GM12878 (cell line): ENCODE results near the gene ATXN1. TPM values are rescaled to one million over a fixed set of nuclear protein-coding genes. Genes with fewer than 3 reads are reported as not detected.

ENCODE experiments used
- BHLHE40 ChIP-seq, 2 experiments: fragments of 450-650 bp in 1 of 2; IDR thresholded peaks; 2 replicates each; pipeline ENCODE4 v1.6.1; 2011 to 2017; ENCODE audit warnings: low read depth in 2 of 2, borderline replicate concordance in 1 of 2, improper control_type of control experiment in 1 of 2, low read length in 1 of 2, mild to moderate bottlenecking in 1 of 2
- ESRRA ChIP-seq: IDR thresholded peaks from 2 replicates; pipeline ENCODE4 v1.6.1; 2012; ENCODE audit warnings: mild to moderate bottlenecking, low read length, improper control_type of control experiment
- EZH2 ChIP-seq: IDR thresholded peaks from 2 replicates; pipeline ENCODE4 v1.6.1; 2012; ENCODE audit warnings: low read depth, mild to moderate bottlenecking, control low read depth, inconsistent platforms, low read length, borderline replicate concordance; ENCODE audit not compliant: control insufficient read depth
- IRF4 ChIP-seq: IDR thresholded peaks from 2 replicates; pipeline ENCODE4 v1.6.1; 2011; ENCODE audit warnings: low read depth, low read length
- MTA2 ChIP-seq: fragments of 450-650 bp; IDR thresholded peaks from 2 replicates; pipeline ENCODE4 v1.6.1; 2016; ENCODE audit warnings: low read depth, mild to moderate bottlenecking, moderate library complexity
- MYC ChIP-seq: IDR thresholded peaks from 2 replicates; pipeline ENCODE4 v1.6.1; 2011; ENCODE audit warnings: mild to moderate bottlenecking, low read length, moderate library complexity, inconsistent platforms; ENCODE audit not compliant: insufficient read depth, insufficient replicate concordance, insufficient read length, severe bottlenecking
- NFYB ChIP-seq: IDR thresholded peaks from 2 replicates; pipeline ENCODE4 v1.6.1; 2011; ENCODE audit warnings: low read depth, mild to moderate bottlenecking, low read length, improper control_type of control experiment, moderate library complexity; ENCODE audit not compliant: insufficient read depth
- POU2F2 ChIP-seq: IDR thresholded peaks from 3 replicates; pipeline ENCODE4 v1.6.1; 2011; ENCODE audit warnings: low read depth, mild to moderate bottlenecking, low read length, borderline replicate concordance
- ZNF384 ChIP-seq: IDR thresholded peaks from 2 replicates; pipeline ENCODE4 v1.6.1; 2012; ENCODE audit warnings: low read depth, mild to moderate bottlenecking, low read length, improper control_type of control experiment, borderline replicate concordance
- polyA plus RNA-seq, 11 experiments: library from polyadenylated mRNA; depleted of rRNA in 4 of 11; unstranded in 6 of 11; stranded (reverse) in 5 of 11; fragments of >200 nt; fragmentation: Nextera tagmentation in 4 of 11; fragmentation: Illumina TruSeq in 1 of 11; extraction: Ambion mirVana in 4 of 11; extraction: Trizol in 1 of 11; gene quantifications; 1 replicate in 1 of 11; 2 replicates in 10 of 11; pipeline versions ENCODE4 v1.2.1 to v1.2.3, GENCODE V29; 2011 to 2016; ENCODE audit warnings: inconsistent platforms in 2 of 11, missing spikeins in 2 of 11, low read depth in 1 of 11
- total RNA-seq, 4 experiments: library from RNA; depleted of rRNA in 3 of 4; stranded (reverse); fragments of >200 nt in 3 of 4; fragmentation: Illumina TruSeq in 1 of 4; extraction: Trizol in 1 of 4; gene quantifications; 2 replicates each; pipeline versions ENCODE4 v1.2.1 to v1.2.3, GENCODE V29; 2013 to 2021
- TF ChIP-seq, protein P1 (sequence below): fragments of 450-650 bp; formaldehyde crosslinking; IDR thresholded peaks from 2 replicates; pipeline ENCODE4 v1.5.0; 2022; ENCODE audit warnings: mild to moderate bottlenecking, missing genetic modification characterization
- TF ChIP-seq, protein P2 (sequence below): IDR thresholded peaks from 2 replicates; pipeline ENCODE4 v1.6.1; 2012; ENCODE audit warnings: low read depth, low read length, improper control_type of control experiment
- TF ChIP-seq, protein P3 (sequence below): fragments of 450-650 bp; formaldehyde crosslinking; IDR thresholded peaks from 2 replicates; pipeline ENCODE4 v1.4.0; 2022; ENCODE audit warnings: mild to moderate bottlenecking, moderate library complexity
- TF ChIP-seq, protein P4 (sequence below): IDR thresholded peaks from 2 replicates; pipeline ENCODE4 v1.6.1; 2012; ENCODE audit warnings: low read depth, low read length, improper control_type of control experiment
- TF ChIP-seq, protein P5 (sequence below): fragments of 450-650 bp; IDR thresholded peaks from 2 replicates; pipeline ENCODE4 v1.6.1; 2017; ENCODE audit warnings: mild to moderate bottlenecking

Gene ATXN1
- total and polyA plus RNA-seq, 10 of the 15 experiments (the other 5 are each of a cell fraction or from before 2014, with no cell fraction given) = 12.2 to 51.2 (median 20.5) TPM

DNA sequence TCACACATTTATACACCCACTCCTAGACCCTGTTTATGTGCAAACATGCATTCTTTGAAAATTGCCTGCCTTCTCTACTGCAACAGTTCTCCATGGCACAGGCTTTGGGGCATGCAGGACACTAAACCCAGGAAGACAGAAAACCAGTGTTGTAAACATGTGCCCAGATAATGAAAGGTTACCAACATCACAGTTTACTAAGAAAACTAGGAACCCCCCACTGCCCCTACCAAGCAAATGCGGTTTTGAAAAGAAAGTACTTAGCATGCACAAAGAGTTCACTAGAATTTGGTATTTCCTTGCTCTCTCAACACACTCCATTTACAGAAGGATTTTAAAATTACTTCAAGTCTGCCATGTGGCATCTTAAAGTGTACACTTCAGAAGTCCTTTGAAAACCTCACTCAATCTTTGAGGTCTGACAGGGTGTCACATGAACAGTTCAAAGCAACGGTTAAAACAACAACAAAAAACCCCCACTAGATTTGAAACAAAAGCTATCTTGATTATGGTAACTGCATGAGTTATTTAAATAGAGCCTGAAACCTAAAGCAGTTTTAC, 277.9 kb downstream of the ATXN1 start (continued):
- TF ChIP-seq BHLHE40 (IDR thresholded peaks at IDR 0.05; ENCODE audit: borderline replicate concordance in 1 of 2, low read depth in 2 of 2, low read length in 1 of 2) (peak in 1 of 2 experiments; percentile 33; a peak in 1 of 4 replicates), MYC (no peak), MTA2 (peak; percentile 27; the same call in 1 of the 2 replicates), EZH2 (no peak), IRF4 (no peak), ZNF384 (no peak), ESRRA (no peak), NFYB (no peak), POU2F2 (0 out of 3 replicates have a peak, but pooled peaks have one; percentile 33)
- TF ChIP-seq, protein P1, sequence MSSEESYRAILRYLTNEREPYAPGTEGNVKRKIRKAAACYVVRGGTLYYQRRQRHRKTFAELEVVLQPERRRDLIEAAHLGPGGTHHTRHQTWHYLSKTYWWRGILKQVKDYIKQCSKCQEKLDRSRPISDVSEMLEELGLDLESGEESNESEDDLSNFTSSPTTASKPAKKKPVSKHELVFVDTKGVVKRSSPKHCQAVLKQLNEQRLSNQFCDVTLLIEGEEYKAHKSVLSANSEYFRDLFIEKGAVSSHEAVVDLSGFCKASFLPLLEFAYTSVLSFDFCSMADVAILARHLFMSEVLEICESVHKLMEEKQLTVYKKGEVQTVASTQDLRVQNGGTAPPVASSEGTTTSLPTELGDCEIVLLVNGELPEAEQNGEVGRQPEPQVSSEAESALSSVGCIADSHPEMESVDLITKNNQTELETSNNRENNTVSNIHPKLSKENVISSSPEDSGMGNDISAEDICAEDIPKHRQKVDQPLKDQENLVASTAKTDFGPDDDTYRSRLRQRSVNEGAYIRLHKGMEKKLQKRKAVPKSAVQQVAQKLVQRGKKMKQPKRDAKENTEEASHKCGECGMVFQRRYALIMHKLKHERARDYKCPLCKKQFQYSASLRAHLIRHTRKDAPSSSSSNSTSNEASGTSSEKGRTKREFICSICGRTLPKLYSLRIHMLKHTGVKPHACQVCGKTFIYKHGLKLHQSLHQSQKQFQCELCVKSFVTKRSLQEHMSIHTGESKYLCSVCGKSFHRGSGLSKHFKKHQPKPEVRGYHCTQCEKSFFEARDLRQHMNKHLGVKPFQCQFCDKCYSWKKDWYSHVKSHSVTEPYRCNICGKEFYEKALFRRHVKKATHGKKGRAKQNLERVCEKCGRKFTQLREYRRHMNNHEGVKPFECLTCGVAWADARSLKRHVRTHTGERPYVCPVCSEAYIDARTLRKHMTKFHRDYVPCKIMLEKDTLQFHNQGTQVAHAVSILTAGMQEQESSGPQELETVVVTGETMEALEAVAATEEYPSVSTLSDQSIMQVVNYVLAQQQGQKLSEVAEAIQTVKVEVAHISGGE (CRISPR knock-in tag) = no peak
- TF ChIP-seq, protein P2, sequence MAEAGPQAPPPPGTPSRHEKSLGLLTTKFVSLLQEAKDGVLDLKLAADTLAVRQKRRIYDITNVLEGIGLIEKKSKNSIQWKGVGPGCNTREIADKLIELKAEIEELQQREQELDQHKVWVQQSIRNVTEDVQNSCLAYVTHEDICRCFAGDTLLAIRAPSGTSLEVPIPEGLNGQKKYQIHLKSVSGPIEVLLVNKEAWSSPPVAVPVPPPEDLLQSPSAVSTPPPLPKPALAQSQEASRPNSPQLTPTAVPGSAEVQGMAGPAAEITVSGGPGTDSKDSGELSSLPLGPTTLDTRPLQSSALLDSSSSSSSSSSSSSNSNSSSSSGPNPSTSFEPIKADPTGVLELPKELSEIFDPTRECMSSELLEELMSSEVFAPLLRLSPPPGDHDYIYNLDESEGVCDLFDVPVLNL = no peak
- TF ChIP-seq, protein P3, sequence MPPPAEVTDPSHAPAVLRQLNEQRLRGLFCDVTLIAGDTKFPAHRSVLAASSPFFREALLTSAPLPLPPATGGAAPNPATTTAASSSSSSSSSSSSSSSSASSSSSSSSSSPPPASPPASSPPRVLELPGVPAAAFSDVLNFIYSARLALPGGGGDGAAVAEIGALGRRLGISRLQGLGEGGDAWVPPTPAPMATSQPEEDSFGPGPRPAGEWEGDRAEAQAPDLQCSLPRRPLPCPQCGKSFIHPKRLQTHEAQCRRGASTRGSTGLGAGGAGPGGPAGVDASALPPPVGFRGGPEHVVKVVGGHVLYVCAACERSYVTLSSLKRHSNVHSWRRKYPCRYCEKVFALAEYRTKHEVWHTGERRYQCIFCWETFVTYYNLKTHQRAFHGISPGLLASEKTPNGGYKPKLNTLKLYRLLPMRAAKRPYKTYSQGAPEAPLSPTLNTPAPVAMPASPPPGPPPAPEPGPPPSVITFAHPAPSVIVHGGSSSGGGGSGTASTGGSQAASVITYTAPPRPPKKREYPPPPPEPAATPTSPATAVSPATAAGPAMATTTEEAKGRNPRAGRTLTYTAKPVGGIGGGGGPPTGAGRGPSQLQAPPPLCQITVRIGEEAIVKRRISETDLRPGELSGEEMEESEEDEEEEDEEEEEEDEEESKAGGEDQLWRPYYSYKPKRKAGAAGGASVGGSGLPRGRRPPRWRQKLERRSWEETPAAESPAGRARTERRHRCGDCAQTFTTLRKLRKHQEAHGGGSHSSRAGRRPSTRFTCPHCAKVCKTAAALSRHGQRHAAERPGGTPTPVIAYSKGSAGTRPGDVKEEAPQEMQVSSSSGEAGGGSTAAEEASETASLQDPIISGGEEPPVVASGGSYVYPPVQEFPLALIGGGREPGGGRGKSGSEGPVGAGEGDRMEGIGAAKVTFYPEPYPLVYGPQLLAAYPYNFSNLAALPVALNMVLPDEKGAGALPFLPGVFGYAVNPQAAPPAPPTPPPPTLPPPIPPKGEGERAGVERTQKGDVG = 0 out of 2 replicates have a peak, but pooled peaks have one; percentile 9
- TF ChIP-seq, protein P4, sequence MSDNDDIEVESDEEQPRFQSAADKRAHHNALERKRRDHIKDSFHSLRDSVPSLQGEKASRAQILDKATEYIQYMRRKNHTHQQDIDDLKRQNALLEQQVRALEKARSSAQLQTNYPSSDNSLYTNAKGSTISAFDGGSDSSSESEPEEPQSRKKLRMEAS = peak; percentile 19; the same call in 1 of the 2 replicates
- TF ChIP-seq, protein P5, sequence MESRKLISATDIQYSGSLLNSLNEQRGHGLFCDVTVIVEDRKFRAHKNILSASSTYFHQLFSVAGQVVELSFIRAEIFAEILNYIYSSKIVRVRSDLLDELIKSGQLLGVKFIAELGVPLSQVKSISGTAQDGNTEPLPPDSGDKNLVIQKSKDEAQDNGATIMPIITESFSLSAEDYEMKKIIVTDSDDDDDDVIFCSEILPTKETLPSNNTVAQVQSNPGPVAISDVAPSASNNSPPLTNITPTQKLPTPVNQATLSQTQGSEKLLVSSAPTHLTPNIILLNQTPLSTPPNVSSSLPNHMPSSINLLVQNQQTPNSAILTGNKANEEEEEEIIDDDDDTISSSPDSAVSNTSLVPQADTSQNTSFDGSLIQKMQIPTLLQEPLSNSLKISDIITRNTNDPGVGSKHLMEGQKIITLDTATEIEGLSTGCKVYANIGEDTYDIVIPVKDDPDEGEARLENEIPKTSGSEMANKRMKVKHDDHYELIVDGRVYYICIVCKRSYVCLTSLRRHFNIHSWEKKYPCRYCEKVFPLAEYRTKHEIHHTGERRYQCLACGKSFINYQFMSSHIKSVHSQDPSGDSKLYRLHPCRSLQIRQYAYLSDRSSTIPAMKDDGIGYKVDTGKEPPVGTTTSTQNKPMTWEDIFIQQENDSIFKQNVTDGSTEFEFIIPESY = no peak
